HG02970 (cell line): Measurements from ENCODE around the gene IGFL4.

ENCODE experiments used
- ATAC-seq: cut with Tn5 transposase; IDR thresholded peaks from one replicate; pipeline ENCODE4 v1.9.1; 2021; ENCODE audit warnings: mild to moderate bottlenecking, moderate library complexity, moderate number of reproducible peaks; ENCODE audit not compliant: unreplicated experiment, low FRiP score

Gene IGFL4

DNA sequence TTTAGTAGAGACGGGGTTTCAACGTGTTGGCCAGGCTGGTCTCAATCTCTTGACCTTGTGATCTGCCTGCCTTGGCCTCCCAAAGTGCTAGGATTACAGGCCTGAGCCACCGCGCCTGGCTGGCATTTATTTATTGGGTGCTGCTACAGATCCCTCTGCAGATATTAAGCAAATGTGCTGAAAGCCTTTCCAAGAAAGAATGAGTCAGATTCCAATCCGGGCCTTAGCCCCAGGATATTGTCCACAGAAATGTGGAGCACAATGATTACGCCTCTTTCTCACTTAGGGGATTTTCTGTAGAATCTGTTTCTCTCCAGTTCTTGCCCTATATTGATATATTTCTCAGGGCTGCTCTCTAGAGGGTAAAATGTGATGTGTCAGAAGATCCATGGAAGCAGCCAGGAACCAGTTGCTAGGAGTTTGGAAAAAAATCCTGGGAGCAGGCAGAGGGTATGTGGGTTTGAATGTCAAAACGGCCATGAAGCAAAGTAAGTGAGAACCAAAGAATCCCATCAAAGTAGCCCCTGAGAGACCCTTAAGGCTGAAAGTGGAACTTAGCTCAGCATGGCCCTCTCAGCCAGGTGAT, 24.8 kb upstream of the IGFL4 start:
- no peak for ATAC-seq

DNA sequence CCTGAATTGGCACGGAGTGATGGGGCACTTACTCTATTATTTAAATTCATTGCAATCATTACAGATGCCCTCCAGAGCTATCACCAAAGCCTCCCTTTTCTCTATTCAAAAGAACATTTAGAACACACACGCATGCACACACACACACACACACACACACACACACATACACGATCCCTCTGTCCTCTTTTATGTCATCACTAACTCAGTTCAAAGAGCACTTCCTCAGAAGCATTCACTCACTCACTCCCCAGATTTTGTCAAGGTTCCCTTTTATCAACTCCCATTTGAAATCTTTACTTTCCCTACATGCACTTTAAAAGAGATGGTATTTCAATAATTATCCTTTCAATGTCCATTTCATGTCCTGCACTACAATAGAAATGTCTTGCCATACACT, 22.4 kb upstream of the IGFL4 start:
- no peak for ATAC-seq

DNA sequence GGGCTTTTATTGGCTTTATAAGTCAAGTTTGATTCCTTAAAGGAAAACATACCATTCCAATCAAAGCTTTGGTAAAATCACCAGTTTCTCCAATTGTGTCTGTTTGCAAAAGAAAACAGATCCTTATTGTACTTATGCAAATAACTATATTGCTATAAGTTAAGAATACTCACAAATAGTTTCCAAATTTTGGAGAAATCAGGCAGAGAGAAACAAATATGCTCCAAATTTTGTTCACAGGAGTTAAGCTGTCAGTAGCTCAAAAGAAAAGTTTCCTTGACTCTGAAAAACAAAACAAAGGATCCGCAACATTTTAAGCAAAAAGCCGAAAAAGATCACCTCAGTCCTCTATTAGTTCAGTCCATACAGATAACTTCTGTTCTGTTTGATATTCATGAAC, 19.2 kb upstream of the IGFL4 start:
- no peak for ATAC-seq

DNA sequence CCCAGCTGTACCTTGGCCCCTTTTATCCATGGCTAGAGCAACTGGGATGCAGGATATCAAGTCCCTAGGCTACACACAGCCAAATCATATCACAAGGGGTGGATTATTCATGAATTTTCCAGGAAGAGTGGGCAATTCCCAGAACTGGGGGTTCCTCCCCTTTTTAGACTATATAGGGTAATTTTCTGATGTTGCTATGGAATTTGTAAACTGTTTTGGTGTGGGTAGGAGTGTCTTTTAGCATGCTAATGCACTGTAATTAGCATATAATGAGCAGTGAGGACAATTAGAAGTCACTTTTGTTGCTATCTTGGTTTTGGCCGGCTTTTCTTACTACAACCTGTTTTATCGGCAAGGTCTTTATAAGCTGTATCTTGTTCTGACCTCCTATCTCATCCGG, 18.0 kb upstream of the IGFL4 start:
- no peak for ATAC-seq

DNA sequence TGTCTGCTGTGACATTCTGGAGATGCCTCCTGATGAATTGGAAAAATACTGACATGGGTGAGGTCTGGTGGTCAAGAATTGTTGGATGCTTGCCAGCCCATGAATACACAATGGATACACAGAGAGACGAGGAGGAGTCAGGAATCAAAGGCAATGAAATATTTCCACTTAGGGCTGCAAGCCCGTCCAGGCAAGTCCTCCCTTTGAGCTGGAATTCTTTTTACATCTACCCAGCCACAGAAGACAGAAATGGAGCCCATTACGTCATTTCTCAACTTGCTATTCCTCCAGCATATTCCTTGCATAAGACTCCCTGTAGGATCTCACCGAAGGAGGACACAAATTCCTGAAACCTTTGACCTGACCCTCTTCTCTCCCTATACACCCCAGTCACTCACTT, 15.7 kb upstream of the IGFL4 start:
- ATAC-seq: no peak

DNA sequence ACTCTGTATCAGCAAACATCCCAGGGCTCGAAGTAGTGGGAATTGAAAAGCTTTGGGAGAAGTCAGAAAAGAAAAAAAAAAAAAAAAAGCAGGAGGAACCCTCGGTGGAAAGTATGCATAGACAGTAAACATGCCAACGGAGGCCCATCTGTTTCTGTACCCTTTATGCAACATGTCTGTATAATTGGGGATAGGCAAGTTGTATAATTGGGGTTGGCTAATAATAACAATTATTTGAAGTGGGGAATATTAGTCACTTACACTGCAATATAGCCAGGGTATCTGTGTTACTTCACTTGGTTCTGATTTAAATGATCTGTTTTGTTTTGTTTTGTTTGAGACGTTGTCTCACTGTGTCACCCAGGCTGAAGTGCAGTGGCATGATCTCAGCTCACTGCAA, 12.1 kb upstream of the IGFL4 start:
- ATAC-seq: no peak

DNA sequence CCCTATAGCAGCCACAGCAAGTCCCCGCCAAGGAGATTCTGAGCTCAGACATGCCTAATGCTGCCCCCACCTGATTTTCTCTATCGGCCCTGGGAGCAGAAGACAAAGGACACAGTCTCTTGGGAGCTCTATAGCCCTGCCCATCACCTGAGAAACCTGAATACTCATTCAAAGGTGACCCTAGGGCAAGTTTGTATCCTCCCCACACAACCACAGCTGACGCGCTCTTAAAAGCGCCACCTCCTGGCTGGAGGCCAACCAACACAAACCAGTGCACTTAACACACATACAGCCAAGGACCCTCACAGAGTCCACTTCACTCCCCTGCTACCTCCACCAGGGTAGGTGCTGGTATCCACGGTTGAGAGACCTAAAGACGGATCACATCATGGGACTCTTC, 8.8 kb upstream of the IGFL4 start:
- ATAC-seq: no peak

DNA sequence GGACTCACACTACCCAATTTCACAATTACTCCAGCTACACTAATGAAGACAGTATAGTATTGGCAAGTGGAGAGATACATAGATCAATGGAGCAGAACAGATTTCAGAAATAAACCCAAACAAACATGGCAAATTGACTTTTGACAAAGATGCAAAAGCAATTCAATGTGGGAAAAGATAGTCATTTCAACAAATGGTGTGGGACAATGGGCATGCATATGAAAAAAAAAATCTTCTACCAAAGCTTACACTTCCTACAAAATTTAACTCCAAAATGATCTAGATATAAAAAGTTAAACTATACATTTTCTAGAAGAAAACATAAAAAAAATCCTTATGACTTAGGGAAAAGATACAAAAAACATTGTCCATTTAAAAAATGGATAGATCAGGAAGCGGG, 2.7 kb upstream of the IGFL4 start:
- no peak for ATAC-seq

DNA sequence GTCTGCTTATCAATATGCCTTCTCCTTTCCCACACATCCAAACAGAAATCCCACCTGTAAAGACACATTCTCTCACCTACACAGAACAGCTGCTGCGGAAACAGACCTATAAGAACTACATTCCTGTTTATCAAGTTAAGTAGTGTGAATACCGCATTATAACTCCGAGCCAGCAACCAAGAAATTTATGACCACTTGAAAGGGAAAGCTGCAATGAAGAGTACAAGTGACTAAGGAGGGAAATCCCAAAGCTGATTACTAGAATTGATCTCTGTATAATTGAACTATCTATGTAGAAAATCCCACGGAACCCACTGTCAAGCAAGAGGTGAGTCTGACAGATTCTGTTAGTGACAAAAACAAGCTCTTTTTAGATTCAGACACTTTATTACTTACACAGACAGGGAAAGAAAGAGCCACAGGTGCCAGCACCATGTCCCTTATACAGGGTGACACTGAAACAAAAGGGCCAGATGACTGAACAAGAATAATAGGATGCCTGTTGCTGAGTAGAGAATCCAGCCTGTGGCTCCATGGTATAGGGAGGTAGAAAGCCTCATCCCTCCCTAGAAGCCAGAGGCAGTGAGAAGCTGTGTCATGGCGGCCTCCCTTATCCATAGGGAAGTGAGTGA, 1.6 kb upstream of the IGFL4 start:
- no peak for ATAC-seq

DNA sequence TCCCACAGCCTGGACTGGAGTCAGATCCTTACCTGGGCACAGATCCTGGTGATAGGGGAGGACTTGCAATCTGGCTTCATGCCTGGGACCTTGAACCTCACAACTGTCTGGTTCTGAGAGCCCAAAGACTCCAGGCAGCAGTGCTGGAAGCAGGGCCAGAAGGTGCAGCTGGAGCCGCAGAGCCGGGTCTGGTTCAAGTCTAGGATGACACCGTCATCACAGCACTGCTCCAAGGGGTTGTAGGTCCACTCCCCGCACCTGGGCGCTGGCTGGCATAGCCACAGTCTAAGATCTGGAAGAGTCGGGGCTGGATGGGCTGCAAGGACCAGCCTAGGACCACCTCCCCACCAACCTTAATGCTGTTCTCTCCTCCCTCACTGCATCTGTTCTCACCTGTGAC, 677 bp downstream of the IGFL4 start:
- ATAC-seq: no peak

DNA sequence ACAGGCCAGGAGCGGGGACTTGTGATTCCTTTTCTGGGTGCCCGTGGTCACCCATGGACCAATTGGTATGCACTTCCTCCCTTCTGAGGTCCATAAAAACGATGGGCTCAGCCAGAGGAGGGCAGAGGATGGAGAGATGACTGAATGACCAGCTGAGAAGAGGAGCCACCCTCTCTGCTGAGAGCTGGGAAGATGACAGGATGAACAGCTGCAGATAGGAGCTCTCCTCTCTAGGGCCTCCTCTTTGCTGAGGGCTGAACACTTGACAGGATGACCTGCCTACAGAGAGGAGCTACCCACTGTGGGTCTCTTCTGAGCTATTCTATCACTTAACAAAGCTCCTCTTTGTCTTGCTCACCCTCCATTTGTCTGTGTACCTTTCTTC, 4.1 kb downstream of the IGFL4 start:
- no peak for ATAC-seq

DNA sequence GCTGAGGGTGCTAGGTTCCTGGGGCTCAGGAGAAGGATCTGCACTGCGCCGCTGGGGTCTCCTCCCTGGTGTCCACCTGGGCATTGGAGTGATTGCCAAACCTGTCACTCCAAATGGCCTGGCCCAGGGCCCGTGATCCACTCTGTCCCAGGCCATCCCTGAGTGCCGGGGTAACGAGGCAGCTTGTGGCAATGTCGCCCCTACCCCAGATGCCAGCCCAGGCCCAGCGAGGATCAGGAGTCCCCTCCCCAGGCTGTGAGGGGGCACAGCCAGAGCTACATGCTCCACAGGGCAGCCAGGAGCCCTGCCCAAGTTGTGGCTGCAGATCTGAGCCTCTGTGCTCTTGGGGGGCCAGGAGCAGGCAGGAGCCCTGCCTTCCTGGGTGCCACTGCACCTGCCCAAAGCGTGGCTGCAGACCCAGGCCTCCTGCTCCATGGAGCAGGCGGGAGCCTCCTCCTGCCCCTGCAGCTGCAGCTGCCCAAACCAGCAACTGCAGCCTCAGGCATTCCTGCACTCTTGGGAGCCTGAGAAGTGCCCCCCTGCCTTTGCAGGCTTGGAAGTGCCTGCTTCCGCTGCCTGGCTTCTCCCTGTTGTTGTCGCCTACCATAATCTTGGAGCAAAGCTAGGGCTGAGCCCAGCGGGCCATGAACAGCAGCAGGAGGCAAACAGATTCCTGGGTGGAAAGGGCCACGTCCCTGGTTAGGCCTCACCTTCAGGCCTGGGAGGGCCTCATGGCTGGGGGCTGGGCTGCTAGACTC, 4.6 kb downstream of the IGFL4 start:
- ATAC-seq: no peak

DNA sequence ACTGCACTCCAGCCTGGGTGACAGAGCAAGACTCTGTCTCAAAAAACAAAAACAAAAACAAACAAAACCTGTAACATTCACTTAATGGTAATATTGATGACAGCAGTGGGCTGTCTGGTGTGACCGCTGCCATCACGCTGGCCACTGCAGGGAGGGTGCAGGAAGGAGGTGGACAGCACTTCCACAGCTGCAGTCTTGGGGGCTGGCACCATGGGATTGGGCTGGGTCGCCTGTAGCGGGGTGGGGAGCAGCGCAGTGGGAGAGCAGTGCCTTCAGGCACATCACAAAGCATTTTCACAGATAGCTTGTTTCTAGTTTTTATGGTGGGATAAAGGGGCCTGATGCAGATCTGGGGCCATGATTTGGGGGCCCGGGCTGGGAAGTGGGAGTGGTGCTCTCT, 5.3 kb downstream of the IGFL4 start:
- no peak for ATAC-seq

DNA sequence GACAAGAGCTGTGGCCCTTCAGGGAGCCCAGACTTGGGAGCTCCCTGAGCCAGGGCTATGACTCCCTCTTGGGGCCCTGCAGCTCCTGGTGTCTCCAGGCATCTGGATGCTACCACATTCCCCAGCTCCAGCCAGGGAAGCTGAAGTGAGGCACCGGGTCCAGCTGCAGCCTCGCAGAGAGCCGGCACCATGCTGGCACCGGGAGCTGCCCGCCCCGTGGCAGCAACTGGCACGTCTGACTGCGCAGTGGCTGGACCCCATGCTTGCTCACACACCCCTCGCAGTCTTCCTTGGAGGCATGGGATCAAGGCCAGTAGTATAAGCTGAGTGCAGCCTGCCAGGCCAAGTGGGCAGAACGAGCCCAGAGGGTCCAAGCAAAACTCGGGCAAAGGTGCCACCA, 7.4 kb downstream of the IGFL4 start:
- no peak for ATAC-seq

DNA sequence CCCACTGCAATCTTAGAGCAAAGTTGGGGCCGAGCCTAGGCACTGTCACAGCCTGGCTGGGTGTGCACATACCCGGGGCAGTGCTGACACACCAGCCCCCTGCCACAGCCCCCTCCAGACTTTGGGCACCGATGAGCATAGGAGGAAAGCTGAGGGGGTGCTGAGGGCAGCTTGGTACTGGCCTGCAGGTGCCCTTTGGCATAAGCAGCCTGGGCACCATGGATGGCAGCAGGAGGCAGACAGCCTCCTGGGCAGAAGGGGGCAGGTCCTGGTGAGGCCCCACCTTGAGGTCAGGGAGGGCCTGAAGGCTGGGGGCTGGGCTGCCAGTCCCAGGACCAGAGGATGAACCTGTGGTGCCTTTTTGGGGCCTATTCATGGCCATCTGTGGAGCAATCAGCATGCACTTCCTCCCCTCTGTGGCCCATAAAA, 8.2 kb downstream of the IGFL4 start:
- ATAC-seq: no peak

DNA sequence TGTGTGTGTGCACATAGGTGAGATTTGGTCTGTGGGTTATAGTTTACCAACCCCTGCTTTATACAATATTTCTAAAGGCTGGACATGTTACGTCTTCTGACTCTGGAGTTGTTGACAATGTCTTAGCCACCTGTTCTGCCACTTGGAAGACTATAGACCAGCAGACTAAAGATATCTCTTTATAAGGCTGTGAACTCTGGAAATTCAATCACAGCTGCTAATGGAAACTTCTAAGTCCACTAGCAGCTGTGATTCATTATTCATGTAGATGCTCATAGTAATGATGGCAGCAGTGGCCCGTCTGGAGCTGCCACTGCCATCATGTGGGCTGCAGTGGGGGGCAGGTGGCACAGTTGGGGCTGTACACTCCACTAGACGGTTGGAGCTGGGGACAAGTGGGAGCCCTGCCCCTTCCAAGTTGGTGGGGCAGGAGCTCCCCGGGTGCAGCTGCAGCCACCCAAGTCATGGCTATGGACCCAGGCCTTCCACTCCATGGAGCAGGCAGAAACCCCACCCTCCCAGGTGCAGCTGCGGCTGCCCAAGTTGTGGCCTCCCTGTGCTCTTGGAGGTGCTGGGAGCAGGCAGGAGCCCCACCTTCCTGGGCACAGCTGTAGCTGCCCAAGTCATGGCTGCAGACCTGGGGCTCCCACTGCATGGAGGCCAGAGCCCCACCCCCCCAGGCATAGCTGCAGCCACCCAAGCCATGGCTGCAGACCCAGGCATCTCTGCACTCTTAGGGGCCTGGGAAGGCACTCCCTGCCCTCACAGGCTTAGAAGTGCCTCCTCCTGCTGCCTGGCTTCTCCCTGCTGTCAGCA, 8.8 kb downstream of the IGFL4 start:
- no peak for ATAC-seq

DNA sequence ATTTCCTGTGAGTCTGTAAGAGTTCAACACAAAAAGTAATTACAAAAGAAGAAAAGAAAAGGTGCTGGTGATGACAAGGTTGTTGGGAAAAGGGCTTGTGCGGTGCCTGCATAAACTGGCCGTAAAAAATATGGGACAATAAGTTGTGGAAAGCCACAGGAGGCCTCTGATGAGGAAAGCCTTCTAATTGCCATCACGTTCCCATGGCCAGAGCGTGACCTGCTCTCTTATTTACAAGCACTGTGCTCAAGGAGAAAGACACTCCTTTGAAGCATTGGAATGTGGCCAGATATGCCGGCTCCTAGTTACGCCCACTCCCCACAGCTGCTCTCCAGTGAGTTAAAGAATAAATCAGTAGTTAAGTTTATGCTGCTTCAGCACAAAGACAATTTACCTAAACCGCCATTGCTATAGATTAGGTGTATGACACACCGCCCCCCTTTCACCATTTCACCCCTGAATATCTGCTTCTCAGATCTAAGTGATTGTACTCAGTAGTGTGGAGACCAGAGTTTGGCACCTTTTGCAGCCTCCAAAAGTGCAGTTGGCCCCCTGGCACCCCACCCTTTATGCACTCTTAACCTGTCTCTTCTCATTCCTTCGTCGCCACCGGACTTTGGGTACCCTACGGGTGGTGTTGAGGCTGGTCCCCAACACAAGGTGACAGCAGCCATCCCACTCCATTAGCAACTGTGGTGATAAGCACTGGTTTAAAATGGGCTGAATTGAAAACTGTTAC, 9.8 kb downstream of the IGFL4 start:
- no peak for ATAC-seq

DNA sequence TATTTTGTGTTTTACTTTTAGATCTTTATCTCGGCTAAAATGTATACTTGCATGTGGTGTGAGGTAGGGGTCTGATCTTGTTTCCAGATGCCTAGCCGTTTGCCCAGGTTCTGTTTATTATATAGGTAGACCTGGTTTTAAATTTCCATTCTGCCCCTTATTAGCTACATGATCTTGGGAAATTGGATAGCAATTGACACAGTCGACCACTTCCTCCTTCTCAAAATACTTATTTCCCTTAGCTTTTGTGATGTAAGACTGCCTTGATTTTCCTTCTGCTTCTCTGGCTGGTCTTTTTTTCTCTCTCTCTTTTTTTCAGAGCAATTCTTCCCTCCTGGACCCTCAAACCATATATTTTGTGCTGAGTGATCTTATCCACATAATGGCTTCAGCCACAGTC, 15.0 kb downstream of the IGFL4 start:
- ATAC-seq: no peak

DNA sequence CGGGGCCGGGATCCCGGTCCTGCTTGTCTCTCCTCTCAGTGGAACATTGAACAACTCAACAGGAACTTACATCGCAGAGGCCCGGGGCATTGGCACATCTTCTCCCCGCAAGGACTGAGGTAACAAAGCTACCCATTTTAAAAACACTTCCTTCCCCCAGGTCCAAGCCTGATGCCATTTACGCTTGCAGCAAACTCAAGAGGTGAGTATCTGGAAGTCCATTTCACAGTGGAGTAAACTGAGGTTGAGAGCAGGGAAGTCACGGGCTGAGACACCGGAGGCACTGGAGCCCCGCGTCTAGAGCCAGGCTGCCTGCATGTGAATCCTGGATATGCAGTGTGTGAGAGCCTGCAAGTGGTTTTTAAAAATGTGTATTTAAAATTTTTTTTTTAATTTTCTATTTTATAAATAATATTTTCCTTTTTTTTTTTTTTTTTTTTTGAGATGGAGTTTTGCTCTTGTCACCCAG, 17.5 kb downstream of the IGFL4 start:
- ATAC-seq: no peak
